ENCODE measurements around the gene SRSF3.

GRCh38 chr6:36618366-36619355 lies 24.5 kb downstream of the SRSF3 start:
- no peak for TF ChIP-seq EZH2phosphoT487 (conservative IDR thresholded peaks at IDR 0.05; ENCODE audit: low read length)
- TF ChIP-seq, protein P1, sequence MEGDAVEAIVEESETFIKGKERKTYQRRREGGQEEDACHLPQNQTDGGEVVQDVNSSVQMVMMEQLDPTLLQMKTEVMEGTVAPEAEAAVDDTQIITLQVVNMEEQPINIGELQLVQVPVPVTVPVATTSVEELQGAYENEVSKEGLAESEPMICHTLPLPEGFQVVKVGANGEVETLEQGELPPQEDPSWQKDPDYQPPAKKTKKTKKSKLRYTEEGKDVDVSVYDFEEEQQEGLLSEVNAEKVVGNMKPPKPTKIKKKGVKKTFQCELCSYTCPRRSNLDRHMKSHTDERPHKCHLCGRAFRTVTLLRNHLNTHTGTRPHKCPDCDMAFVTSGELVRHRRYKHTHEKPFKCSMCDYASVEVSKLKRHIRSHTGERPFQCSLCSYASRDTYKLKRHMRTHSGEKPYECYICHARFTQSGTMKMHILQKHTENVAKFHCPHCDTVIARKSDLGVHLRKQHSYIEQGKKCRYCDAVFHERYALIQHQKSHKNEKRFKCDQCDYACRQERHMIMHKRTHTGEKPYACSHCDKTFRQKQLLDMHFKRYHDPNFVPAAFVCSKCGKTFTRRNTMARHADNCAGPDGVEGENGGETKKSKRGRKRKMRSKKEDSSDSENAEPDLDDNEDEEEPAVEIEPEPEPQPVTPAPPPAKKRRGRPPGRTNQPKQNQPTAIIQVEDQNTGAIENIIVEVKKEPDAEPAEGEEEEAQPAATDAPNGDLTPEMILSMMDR (IDR thresholded peaks at IDR 0.05; ENCODE audit: insufficient read depth, low read length, poor library complexity, severe bottlenecking) = no peak

All from SU-DHL-6 (cell line).